Caco-2 (cell line): ENCODE data around the gene CACNA1S. TPM values are rescaled to one million over a fixed set of nuclear protein-coding genes. Genes with fewer than 3 reads are reported as not detected.

Experiments
- BruUV-seq: library from RNA; stranded (reverse); fragments of 400-500 nt; replicated peaks from 2 replicates; lab custom pipeline; 2021; lab: Mats Ljungman, UMichigan
- CTCF ChIA-PET: fragments of 300-600 bp; sonication (Branson Sonifier 250); formaldehyde crosslinking; loops from one replicate; lab custom pipeline; 2022; ENCODE audit warnings: antibody characterized with exemption; lab: Charles Lee
- POLR2A ChIA-PET: fragments of 300-600 bp; sonication (Branson Sonifier 250); formaldehyde crosslinking; loops from one replicate; lab custom pipeline; 2022; ENCODE audit warnings: antibody characterized with exemption; lab: Charles Lee
- DNase-seq, 2 experiments: peaks; one replicate each; pipeline versions ENCODE4 v3.0.0 to v3.0.0-alpha.2; 2020 to 2022
- H3K27me3 ChIP-seq: replicated peaks from 2 replicates; pipeline ENCODE4 v1.6.0; 2011; ENCODE audit warnings: low read length; ENCODE audit not compliant: control insufficient read depth, insufficient read depth
- H3K36me3 ChIP-seq: 2 replicates; pipeline ENCODE4 v1.5.1; 2011; ENCODE audit warnings: low read length; ENCODE audit not compliant: control insufficient read depth, insufficient read depth
- H3K4me1 ChIP-seq: fragments of 250-450 bp; sonication (Bioruptor Pico); 2 replicates; pipeline ENCODE4 v1.5.1; 2020; ENCODE audit warnings: mild to moderate bottlenecking
- H3K4me3 ChIP-seq: 2 replicates; pipeline ENCODE4 v1.5.1; 2011; ENCODE audit warnings: low read depth, mild to moderate bottlenecking, control low read depth, low read length
- H3K9me3 ChIP-seq: fragments of 250-450 bp; sonication (Bioruptor Pico); 2 replicates; pipeline ENCODE4 v1.5.1; 2020; ENCODE audit warnings: mild to moderate bottlenecking, moderate library complexity
- H3K27ac Mint-ChIP-seq: one replicate; pipeline ENCODE4 v1.8.0; 2022; ENCODE audit warnings: mixed read lengths; ENCODE audit not compliant: unreplicated experiment
- H3K27me3 Mint-ChIP-seq: one replicate; pipeline ENCODE4 v1.8.0; 2022; ENCODE audit warnings: mixed read lengths; ENCODE audit not compliant: insufficient read depth, unreplicated experiment
- H3K36me3 Mint-ChIP-seq: one replicate; pipeline ENCODE4 v1.8.0; 2022; ENCODE audit warnings: mild to moderate bottlenecking, mixed read lengths; ENCODE audit not compliant: insufficient read depth, unreplicated experiment
- H3K4me1 Mint-ChIP-seq: one replicate; pipeline ENCODE4 v1.8.0; 2022; ENCODE audit warnings: low read depth, mixed read lengths; ENCODE audit not compliant: unreplicated experiment
- H3K4me3 Mint-ChIP-seq: one replicate; pipeline ENCODE4 v1.8.0; 2022; ENCODE audit warnings: mild to moderate bottlenecking, moderate library complexity, mixed read lengths; ENCODE audit not compliant: unreplicated experiment
- H3K9me3 Mint-ChIP-seq: one replicate; pipeline ENCODE4 v1.8.0; 2022; ENCODE audit warnings: mixed read lengths; ENCODE audit not compliant: unreplicated experiment
- intact Hi-C: fragments of 100-400 bp; cut with micrococcal nuclease; formaldehyde crosslinking; loops from one replicate; pipeline ENCODE4 v1.10.0; 2022; ENCODE audit not compliant: unreplicated experiment
- total RNA-seq: library from RNA; stranded (reverse); gene quantifications from 2 replicates; pipeline ENCODE4 v1.2.3, GENCODE V29; 2022
- TF ChIP-seq, protein P1 (sequence below), 2 experiments: fragments of 200-600 bp in 1 of 2; IDR thresholded peaks; 1 replicate in 1 of 2; 2 replicates in 1 of 2; pipeline versions ENCODE4 v1.5.1 to v1.8.0; 2011 to 2022; ENCODE audit warnings: antibody characterized with exemption in 1 of 2, control low read depth in 1 of 2, inconsistent platforms in 1 of 2, low read depth in 1 of 2, low read length in 1 of 2, mild to moderate bottlenecking in 1 of 2, moderate library complexity in 1 of 2; ENCODE audit not compliant: insufficient read depth in 1 of 2, severe bottlenecking in 1 of 2, unreplicated experiment in 1 of 2

Gene CACNA1S
- total RNA-seq, 1 experiment from 2014 or later, result 0.07 TPM

DNA sequence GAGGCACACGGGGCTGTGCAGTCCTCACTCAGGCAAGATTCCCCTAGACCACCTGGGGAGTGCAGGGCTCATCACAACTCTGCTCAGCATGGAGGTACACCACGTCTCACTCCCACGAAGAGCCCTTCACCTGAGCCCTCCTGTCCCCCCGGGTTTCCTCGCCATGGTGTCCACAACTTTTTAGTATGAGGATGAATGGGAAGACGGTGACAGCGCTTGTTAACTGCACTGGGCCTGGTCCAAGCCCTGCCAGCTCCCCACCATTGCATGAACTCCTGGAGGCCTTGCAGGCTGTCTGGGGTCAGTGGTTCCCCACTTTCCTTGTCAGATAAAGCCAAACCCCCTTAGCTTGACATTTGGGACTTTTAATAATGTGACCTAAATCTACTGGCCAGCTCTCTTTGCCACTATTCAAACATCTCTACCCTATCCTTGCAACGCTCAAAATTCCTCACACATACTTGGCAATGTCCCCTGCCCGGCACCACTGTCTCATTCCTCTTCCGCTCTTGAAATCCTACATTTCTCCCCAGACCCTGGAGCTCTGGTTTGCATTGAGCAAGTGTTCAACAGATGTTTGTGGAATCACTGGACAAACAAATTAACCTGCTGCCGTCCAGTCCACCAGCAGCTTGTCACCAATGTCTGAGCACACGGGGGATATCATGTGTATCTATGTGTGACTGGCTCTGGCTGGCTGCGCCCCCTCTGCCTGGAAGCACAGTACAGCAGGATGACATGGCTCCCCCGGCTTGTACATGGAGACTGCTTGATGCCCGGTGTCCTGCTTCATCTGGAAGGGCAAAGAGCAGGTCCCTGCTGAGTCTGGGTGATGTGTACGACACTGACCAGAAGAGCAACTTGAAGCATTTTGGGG, 30.9 kb upstream of the CACNA1S start:
- ChIA-PET POLR2A (no interaction called here), CTCF (no interaction called here)
- TF ChIP-seq, protein P1, sequence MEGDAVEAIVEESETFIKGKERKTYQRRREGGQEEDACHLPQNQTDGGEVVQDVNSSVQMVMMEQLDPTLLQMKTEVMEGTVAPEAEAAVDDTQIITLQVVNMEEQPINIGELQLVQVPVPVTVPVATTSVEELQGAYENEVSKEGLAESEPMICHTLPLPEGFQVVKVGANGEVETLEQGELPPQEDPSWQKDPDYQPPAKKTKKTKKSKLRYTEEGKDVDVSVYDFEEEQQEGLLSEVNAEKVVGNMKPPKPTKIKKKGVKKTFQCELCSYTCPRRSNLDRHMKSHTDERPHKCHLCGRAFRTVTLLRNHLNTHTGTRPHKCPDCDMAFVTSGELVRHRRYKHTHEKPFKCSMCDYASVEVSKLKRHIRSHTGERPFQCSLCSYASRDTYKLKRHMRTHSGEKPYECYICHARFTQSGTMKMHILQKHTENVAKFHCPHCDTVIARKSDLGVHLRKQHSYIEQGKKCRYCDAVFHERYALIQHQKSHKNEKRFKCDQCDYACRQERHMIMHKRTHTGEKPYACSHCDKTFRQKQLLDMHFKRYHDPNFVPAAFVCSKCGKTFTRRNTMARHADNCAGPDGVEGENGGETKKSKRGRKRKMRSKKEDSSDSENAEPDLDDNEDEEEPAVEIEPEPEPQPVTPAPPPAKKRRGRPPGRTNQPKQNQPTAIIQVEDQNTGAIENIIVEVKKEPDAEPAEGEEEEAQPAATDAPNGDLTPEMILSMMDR (IDR thresholded peaks at IDR 0.05; ENCODE audit: insufficient read depth in 1 of 2, low read depth in 1 of 2, low read length in 1 of 2, severe bottlenecking in 1 of 2, unreplicated experiment in 1 of 2), result no peak
- H3K4me1 Mint-ChIP-seq, result peaks cover 6% of the 10 kb centered on the region
- no TSS peak for BruUV-seq
- H3K36me3 Mint-ChIP-seq, result peaks cover 45% of the 10 kb centered on the region
- no peaks in the 10 kb centered on the region for H3K9me3 Mint-ChIP-seq
- no peaks in the 10 kb centered on the region for H3K27me3 ChIP-seq
- peaks cover 3% of the 10 kb centered on the region; the same call in 1 of the 2 replicates for H3K36me3 ChIP-seq
- DNase-seq, result no peak
- intact Hi-C loops, result no loop called here
- no peaks in the 10 kb centered on the region; the same call in 1 of the 2 replicates for H3K4me1 ChIP-seq
- no peak overlapping the region for H3K4me3 Mint-ChIP-seq
- H3K4me3 ChIP-seq, result no peak overlapping the region
- no peak overlapping the region for H3K27ac Mint-ChIP-seq
- H3K27me3 Mint-ChIP-seq, result no peaks in the 10 kb centered on the region
- no peaks in the 10 kb centered on the region for H3K9me3 ChIP-seq

DNA sequence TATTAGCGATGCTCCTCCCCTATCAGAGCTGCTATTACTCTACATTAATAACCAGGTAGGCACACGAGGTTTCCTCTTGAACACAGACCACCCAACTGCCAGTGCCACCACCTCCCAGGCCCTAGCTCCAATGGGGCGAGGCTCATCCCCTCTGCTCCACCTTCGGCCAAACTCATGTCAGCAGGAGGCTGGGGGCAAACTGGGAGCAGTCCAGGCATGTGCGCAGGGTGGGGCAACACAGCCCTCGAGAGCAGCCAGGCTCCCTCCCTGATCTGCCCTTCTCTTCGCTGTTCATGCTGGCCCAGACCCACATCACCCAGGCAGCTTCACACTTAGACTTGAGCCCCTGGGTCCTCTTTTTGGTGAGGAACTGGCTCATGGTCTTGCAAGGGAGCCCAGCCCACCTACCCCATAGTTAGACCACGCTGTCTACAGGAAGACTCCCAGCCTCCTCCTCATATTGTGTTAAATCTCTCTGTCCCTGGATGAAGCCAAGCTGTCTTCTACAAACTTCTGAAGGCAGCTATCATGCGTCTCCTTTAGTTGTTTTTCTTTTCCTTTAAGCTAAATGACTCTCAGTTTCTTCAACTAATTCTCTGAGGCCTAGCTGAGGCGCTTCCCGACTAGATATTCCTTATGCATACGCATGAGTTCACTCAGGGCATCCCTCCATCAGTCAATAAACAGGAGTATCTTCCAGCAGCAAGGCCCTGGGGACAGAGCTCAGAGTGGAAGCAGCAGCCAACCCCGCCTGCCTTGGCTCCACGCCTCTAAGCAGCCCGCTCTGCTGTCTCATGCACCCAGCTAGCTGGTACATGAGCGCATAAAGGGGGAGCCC, 30.0 kb upstream of the CACNA1S start:
- Histone ChIP-seq H3K36me3 (no peaks in the 10 kb centered on the region; the same call in 1 of the 2 replicates), H3K27me3 (no peaks in the 10 kb centered on the region), H3K4me1 (no peaks in the 10 kb centered on the region; the same call in 1 of the 2 replicates), H3K9me3 (no peaks in the 10 kb centered on the region), H3K4me3 (no peak overlapping the region)
- BruUV-seq, result no TSS peak
- Mint-ChIP-seq H3K9me3 (no peaks in the 10 kb centered on the region), H3K4me1 (peaks cover 6% of the 10 kb centered on the region), H3K36me3 (peaks cover 45% of the 10 kb centered on the region), H3K4me3 (no peak overlapping the region), H3K27ac (no peak overlapping the region), H3K27me3 (no peaks in the 10 kb centered on the region)
- ChIA-PET CTCF (no interaction called here), POLR2A (no interaction called here)
- intact Hi-C loops, result no loop called here
- no peak for DNase-seq
- TF ChIP-seq, protein P1 (IDR thresholded peaks at IDR 0.05; ENCODE audit: insufficient read depth in 1 of 2, low read depth in 1 of 2, low read length in 1 of 2, severe bottlenecking in 1 of 2, unreplicated experiment in 1 of 2), result no peak

DNA sequence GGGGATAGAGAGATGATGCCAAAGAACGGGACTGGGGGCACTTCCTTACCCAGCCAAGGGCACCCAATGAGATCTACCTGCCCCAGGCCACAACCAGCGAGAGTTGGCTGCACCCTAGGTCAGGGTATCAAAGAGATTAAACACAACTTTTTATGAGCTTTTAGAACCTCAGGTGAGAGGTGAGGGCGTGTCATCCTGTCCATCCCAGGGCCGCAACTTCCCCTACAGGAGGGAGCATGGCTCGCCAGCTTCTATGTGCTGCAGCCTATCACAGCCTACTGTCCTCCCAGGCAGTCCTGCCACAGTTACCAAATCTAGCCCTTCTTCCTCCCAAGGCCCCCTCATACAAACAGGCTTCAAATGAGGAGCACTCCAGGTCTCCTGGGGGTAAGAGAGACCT, 29.2 kb upstream of the CACNA1S start:
- intact Hi-C loops, result no loop called here
- no peaks in the 10 kb centered on the region for H3K27me3 Mint-ChIP-seq
- H3K36me3 Mint-ChIP-seq, result peaks cover 50% of the 10 kb centered on the region
- TF ChIP-seq, protein P1 (IDR thresholded peaks at IDR 0.05; ENCODE audit: insufficient read depth in 1 of 2, low read depth in 1 of 2, low read length in 1 of 2, severe bottlenecking in 1 of 2, unreplicated experiment in 1 of 2), result no peak
- Histone ChIP-seq H3K36me3 (no peaks in the 10 kb centered on the region; the same call in 1 of the 2 replicates), H3K9me3 (no peaks in the 10 kb centered on the region), H3K27me3 (no peaks in the 10 kb centered on the region), H3K4me3 (no peak overlapping the region), H3K4me1 (no peaks in the 10 kb centered on the region; the same call in 1 of the 2 replicates)
- peak in 1 of 2 experiments; percentile 20 for DNase-seq
- no peak overlapping the region for H3K27ac Mint-ChIP-seq
- peaks cover 6% of the 10 kb centered on the region for H3K4me1 Mint-ChIP-seq
- POLR2A ChIA-PET, result no interaction called here
- BruUV-seq, result no TSS peak
- no peak overlapping the region for H3K4me3 Mint-ChIP-seq
- CTCF ChIA-PET, result no interaction called here
- H3K9me3 Mint-ChIP-seq, result no peaks in the 10 kb centered on the region
